Duodenal mucosa (tissue), 2 donors: ENCODE data around the gene TMEM115.

ENCODE experiments used
- H3K27ac ChIP-seq: one replicate; pipeline ENCODE4 v1.7.0; 2013; ENCODE audit warnings: low read depth, low read length
- H3K27me3 ChIP-seq, 2 donors: one replicate each; pipeline ENCODE4 v1.7.0; 2013; ENCODE audit warnings: low read length in 2 of 2, control low read depth in 1 of 2; ENCODE audit not compliant: insufficient read depth in 2 of 2, control insufficient read depth in 1 of 2
- H3K36me3 ChIP-seq, 2 donors: one replicate each; pipeline ENCODE4 v1.7.0; 2013; ENCODE audit warnings: low read length in 2 of 2, control low read depth in 1 of 2; ENCODE audit not compliant: insufficient read depth in 2 of 2, control insufficient read depth in 1 of 2
- H3K4me1 ChIP-seq, 2 donors: one replicate each; pipeline ENCODE4 v1.7.0; 2013; ENCODE audit warnings: low read length in 2 of 2, control low read depth in 1 of 2; ENCODE audit not compliant: insufficient read depth in 2 of 2, control insufficient read depth in 1 of 2
- H3K4me3 ChIP-seq, 2 donors: one replicate each; pipeline ENCODE4 v1.7.0; 2013; ENCODE audit warnings: low read length in 2 of 2, low read depth in 1 of 2
- H3K9ac ChIP-seq, 2 donors: one replicate each; pipeline ENCODE4 v1.7.0; 2013; ENCODE audit warnings: low read length in 2 of 2, low read depth in 1 of 2
- H3K9me3 ChIP-seq, 2 donors: one replicate each; pipeline ENCODE4 v1.7.0; 2013; ENCODE audit warnings: low read length in 2 of 2, control low read depth in 1 of 2; ENCODE audit not compliant: control insufficient read depth in 1 of 2

Gene TMEM115

DNA sequence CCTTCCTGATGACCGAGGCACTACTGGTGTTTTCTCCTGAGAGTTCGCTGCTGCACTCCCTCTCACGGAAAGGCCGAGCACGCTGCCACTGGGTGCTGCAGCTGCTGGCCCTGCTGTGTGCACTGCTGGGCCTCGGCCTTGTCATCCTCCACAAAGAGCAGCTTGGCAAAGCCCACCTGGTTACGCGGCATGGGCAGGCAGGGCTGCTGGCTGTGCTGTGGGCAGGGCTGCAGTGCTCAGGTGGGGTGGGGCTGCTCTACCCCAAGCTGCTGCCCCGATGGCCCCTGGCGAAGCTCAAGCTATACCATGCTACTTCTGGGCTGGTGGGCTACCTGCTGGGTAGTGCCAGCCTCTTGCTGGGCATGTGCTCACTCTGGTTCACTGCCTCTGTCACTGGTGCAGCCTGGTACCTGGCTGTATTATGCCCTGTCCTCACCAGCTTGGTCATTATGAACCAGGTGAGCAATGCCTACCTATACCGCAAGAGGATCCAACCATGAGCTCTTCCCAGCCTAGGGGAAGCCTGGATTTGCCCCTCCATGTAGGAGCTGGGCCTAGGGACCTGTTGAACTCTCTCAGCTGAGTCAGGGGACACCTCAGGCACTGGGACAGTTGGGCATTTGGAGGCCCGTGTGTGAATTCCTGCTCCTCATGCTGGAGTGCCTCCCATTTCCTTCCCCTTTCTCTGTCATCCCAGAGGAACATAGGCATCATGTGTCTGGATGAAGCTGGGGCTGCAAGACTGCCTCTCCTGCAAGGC lies 5.9 kb downstream of the TMEM115 start:
- H3K9ac ChIP-seq, result no peak overlapping the region
- H3K27ac ChIP-seq, result no peak overlapping the region
- H3K27me3 ChIP-seq, result no peaks in the 10 kb centered on the region
- no peaks in the 10 kb centered on the region for H3K9me3 ChIP-seq
- peaks cover 30 to 42% of the 10 kb centered on the region in 2 donors for H3K36me3 ChIP-seq
- H3K4me1 ChIP-seq, result peaks cover 61 to 62% of the 10 kb centered on the region in 2 donors
- H3K4me3 ChIP-seq, result no peak overlapping the region

DNA sequence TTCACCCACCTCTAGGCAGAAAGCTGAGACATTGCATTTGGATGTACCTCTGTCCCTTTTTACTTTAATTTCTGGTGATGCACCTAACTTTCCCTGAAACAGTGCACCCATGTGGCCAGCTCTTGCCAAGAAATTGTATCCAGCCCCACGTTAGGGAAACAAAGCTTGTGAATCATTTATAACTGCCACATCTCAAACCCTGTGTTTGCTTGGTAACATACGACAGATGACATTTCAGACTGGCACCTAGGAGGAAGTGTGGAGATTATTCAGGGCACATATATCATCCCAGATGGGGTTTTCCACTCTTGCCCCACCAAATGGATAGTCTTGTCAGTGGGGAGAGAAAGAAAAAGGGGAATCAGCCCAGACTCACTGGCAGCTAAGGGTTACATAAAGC lies 6.5 kb downstream of the TMEM115 start:
- H3K4me1 ChIP-seq, result peaks cover 55% of the 10 kb centered on the region in 2 donors
- H3K4me3 ChIP-seq, result no peak overlapping the region
- H3K27ac ChIP-seq, result no peak overlapping the region
- H3K27me3 ChIP-seq, result no peaks in the 10 kb centered on the region
- no peak overlapping the region for H3K9ac ChIP-seq
- H3K9me3 ChIP-seq, result no peaks in the 10 kb centered on the region
- peaks cover 30 to 48% of the 10 kb centered on the region in 2 donors for H3K36me3 ChIP-seq

DNA sequence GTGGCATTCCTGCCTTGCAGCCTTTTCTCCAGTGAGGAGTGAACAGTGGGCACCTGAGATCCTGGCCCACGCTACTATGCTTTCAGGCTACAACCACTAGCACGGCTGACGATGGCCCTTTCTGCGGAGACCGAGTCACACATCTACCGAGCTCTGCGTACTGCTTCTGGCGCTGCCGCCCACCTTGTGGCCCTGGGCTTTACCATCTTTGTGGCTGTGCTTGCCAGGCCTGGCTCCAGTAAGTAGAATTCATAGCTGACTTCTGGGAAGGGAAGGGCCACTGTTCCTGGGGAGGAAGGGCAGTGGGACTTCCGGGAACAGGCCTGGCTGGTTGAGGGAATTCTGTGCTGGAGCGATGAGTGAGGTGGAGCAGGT lies 8.0 kb downstream of the TMEM115 start:
- Histone ChIP-seq H3K9me3 (no peaks in the 10 kb centered on the region), H3K27ac (peak overlapping the region; percentile 98), H3K36me3 (peaks cover 24 to 50% of the 10 kb centered on the region in 2 donors), H3K9ac (peak overlapping the region; percentile 69 to 76), H3K4me3 (peak overlapping the region; percentile 87 to 91), H3K27me3 (no peaks in the 10 kb centered on the region), H3K4me1 (peaks cover 40 to 46% of the 10 kb centered on the region in 2 donors)

DNA sequence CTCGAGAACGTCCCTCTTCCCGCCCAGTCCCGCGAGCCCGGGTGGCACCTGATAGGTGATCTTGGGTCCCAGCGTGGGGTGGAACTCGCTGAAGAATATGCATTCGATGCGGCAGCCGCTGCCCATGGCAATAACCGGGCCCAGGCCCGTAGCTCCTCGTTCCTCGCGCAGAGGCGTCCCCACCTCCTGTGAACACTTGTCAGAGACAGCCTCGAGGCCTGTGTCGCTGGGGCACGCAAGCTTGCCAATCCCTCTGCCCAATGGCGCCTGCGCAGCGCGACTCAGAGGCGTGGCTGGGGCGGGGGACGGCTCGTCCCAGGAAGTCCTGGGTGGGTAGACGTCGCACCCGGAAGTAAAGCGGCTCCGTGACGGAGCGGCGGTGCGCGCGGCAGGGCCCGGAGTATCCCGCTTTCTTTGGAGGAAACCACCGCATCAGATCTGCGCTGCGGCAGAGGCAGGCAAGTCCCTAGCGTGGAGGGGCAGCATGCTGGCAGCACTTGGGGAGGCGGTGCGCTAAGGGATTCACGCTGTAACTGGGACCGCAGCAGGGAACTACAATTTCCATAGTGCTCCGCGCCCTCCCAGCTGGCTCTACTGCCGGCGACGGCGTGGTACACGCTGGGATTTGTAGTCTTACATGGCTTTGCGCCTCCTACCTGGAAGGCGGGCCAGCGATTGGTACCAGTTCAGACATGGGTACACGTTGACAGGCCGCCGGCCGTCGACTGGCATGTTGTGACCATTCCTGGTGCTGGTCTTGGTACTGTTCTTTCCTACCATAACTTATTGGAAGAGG lies 8.6 kb downstream of the TMEM115 start, which contains the start of the genes CYB561D2 and NPRL2:
Gene CYB561D2, plus strand, starts transcription at position 336 of the 796 bp plus-strand sequence. CDS start 572 bp downstream, outside the sequence.
Gene NPRL2, minus strand, starts transcription at position 249 of the 796 bp plus-strand sequence. Its CDS starts 123 bp downstream, at position 126.
- Histone ChIP-seq H3K36me3 (peaks cover 20 to 44% of the 10 kb centered on the region in 2 donors), H3K27ac (peak within 1 kb of the TSS; percentile 98), H3K9ac (peak within 1 kb of the TSS; percentile 69 to 76), H3K4me1 (peaks cover 38 to 43% of the 10 kb centered on the region in 2 donors), H3K4me3 (peak within 1 kb of the TSS; percentile 87 to 91), H3K27me3 (no peaks in the 10 kb centered on the region), H3K9me3 (no peaks in the 10 kb centered on the region)

DNA sequence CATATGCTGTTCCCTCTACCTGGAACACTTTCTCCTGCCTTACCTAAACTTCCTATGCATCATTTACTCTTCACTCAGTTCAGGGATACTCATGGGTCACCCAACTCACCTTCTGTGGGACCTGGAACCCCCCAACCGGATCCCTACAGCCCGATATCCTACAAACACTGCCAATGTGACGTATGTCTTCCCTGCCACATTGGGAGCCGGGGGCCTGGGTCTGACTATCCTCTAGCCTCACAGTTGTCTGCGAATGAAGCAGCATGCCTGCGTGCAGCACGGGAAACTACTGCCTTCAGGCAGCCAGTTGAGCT lies 9.2 kb downstream of the TMEM115 start:
- H3K27me3 ChIP-seq, result no peaks in the 10 kb centered on the region
- peaks cover 36 to 43% of the 10 kb centered on the region in 2 donors for H3K4me1 ChIP-seq
- H3K4me3 ChIP-seq, result peak overlapping the region; percentile 87 to 91
- H3K36me3 ChIP-seq, result peaks cover 15 to 38% of the 10 kb centered on the region in 2 donors
- no peaks in the 10 kb centered on the region for H3K9me3 ChIP-seq
- peak overlapping the region; percentile 98 for H3K27ac ChIP-seq
- H3K9ac ChIP-seq, result peak overlapping the region; percentile 69 to 76

DNA sequence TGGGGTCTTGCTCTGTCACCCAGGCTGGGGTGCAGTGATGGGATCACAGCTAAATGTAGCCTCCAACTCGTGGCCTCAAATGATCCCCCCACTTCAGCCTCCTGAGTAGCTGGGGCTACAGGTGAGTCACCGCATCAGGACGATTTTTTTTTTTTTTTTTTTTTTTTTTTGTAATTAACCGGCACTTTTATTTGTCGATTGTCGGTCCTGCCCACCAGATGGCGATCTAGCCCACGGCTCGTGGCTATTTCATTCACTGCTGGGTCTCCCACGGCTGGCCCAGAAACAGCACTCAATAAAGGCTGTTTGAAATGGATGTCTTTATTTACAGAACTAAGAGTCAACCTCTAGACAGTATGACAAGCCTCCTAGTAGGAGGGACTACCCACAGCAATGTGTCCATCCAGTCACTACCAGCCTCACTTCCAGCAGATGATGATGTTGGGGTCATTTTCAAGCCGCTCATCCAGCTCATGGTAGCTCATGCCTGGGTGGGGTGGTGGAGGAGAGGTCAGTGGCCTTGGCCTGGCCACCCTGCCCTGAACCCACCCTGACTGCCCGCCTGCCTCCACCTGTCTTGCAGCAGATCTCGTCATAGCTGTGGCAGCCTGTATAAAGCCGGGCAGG lies 12.0 kb downstream of the TMEM115 start:
- H3K4me3 ChIP-seq, result no peak overlapping the region
- no peaks in the 10 kb centered on the region for H3K27me3 ChIP-seq
- peaks cover 39 to 46% of the 10 kb centered on the region in 2 donors for H3K4me1 ChIP-seq
- peak overlapping the region in 1 of 2 donors; percentile 45 for H3K9ac ChIP-seq
- no peak overlapping the region for H3K27ac ChIP-seq
- H3K9me3 ChIP-seq, result no peaks in the 10 kb centered on the region
- peaks cover 0 to 13% of the 10 kb centered on the region in 2 donors for H3K36me3 ChIP-seq

DNA sequence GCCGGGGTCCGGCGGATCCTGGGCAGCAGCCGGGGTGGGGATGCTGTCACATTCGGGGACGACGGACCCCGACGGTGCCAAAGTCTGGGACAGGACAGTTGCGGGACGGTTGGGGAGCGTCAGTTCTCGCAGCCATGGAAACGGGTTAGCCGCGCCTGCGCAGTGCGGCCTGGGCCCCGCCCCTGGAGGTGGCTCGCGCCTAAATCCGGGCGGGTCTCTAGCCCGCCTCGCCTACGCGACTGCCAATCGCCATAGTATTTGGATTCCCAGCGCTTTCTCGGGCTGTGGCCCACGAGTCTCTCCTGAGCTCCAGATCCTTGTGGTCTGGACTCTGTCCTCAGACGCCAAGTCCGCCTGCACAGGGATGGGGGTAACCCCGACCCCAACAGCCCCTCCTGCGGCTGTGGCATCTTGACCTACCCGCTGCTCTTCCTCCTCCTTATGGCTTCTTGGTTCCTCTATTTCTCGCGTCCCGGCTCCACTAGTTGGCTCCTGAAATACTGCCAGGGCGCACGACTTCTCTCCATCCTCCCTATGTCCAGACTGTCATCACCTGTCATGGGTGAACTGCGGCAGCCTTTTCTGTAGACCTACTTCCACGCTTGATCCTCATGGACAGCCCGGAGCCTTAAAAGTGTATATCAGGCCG lies 13.6 kb downstream of the TMEM115 start, which contains the start of gene ZMYND10:
Gene ZMYND10, minus strand, starts transcription at position 147 of the 649 bp plus-strand sequence. CDS start 153 bp downstream, outside the sequence.
- Histone ChIP-seq H3K4me1 (peaks cover 36 to 44% of the 10 kb centered on the region in 2 donors), H3K27ac (no peak within 1 kb of the TSS), H3K9me3 (no peaks in the 10 kb centered on the region), H3K4me3 (peak within 1 kb of the TSS; percentile 48 to 66), H3K27me3 (no peaks in the 10 kb centered on the region), H3K9ac (peak within 1 kb of the TSS in 1 of 2 donors; percentile 63), H3K36me3 (peaks cover 0 to 13% of the 10 kb centered on the region in 2 donors)

DNA sequence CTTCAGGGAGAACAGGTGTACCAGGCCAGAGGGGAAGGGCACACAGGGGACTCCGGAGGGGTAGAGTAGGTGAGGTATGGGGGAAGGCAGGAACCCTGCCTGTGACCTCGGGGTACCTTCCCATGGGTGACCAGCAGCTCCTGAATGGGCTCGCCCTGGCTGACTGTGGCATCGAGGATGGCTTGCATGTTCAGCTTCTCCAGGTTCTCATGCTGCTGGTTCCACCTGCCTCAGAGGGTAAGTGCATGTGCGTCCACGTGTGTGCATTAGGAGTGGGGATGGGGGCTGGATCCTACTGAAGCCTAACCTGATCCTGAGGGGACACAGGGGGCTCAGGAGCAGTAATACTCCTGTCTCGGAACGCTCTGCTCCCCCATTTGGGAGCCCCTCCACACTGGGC lies 14.3 kb downstream of the TMEM115 start:
- peaks cover 34 to 44% of the 10 kb centered on the region in 2 donors for H3K4me1 ChIP-seq
- H3K27me3 ChIP-seq, result no peaks in the 10 kb centered on the region
- no peaks in the 10 kb centered on the region for H3K9me3 ChIP-seq
- H3K36me3 ChIP-seq, result peaks cover 0 to 13% of the 10 kb centered on the region in 2 donors
- no peak overlapping the region for H3K27ac ChIP-seq
- peak overlapping the region in 1 of 2 donors; percentile 63 for H3K9ac ChIP-seq
- H3K4me3 ChIP-seq, result no peak overlapping the region

DNA sequence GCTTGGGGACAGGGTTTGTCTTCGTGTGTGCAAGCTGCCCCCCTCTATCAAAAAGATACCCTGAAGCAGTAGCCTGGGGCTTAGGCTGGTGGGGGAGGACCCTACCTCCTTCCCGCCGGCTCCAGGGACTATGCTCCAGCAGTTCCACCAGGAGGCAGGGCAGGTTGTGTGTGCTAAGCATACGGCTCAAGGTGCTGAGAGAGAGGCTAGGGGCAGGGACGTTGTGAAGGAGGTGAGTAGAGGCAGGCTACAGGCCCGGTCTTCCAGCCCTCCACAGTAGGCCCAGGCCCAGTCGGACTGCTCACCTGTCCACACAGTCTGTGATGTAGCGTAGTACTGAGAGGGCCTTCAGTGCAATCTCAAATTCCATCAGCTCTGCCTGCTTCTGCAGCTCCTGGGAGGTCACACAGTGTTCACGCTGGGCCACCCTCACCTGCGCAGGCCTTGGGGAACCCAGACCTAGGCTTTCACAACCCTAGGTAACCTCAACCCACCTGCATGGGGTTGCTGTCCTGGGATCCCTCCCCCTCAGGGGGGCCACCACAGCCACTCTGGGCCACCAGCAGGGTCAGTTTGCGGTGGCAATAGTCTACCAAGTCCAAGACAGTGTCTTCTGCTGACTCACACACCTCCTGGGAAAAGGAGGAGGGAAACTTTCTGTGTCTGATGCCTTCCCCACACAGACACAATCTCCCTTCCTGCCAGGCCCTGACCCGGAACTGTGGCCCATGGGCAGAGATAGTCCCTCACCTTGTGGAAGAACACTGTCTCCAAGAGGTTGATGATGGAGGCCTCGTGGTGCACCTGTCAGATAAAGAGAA lies 16.3 kb downstream of the TMEM115 start:
- no peaks in the 10 kb centered on the region for H3K9me3 ChIP-seq
- peaks cover 0 to 5% of the 10 kb centered on the region in 2 donors for H3K36me3 ChIP-seq
- H3K4me1 ChIP-seq, result peaks cover 29 to 44% of the 10 kb centered on the region in 2 donors
- no peak overlapping the region for H3K27ac ChIP-seq
- no peak overlapping the region for H3K4me3 ChIP-seq
- H3K27me3 ChIP-seq, result no peaks in the 10 kb centered on the region
- H3K9ac ChIP-seq, result no peak overlapping the region
